Stimulated activated CD8-positive, alpha-beta memory T cell treated with anti-CD3 and anti-CD28 coated beads, Interleukin-7, amount 100 ng/mL, for 1 hour (primary cell): ENCODE measurements around the gene CAB39.
A peak's percentile ranks its signal among the peaks of the same experiment; 100 is the strongest.

ENCODE experiments used
- DNase-seq, 2 donors: peaks; one replicate each; pipeline ENCODE4 v3.0.0-alpha.2; 2020; ENCODE audit warnings: low read depth in 2 of 2

CAB39 gene

GRCh38 chr2:230821261-230821990 is 108.8 kb downstream of the CAB39 start:
- no peak for DNase-seq

GRCh38 chr2:230821991-230822520 is 109.4 kb downstream of the CAB39 start:
- DNase-seq: no peak

DNA sequence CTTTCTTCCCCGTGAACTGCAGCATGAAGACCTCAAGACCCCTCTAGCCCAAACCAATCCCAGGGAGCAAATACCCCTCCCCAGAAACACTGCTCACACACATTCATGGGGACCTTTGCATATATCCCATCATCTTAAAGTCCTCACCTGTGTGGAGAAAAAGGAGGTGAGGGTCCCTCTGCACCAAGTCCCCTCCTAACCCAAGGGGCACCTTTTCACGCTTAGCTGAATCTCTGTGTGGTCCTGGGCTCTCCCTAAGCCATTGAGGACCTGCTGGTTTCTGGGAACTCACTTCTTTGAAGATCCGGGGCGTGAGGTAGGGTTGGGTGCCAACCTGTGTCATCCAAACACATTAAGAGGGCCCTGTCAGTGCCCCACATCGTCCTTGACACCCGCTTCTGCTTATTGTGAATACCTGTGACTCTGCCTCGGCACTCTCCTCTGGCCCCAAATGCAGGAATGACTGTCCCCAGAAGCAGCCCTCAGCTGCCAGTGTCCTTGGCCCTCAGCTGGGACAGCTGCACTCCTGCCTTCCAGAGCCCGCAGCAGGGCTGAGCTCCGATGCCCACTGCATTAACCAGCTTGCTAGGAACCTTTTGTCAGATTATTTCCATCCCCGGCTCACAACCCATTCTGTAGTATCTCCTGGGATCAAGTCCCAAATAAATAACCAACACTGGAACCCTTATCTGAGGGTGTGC is 110.8 kb downstream of the CAB39 start:
- no peak for DNase-seq

DNA sequence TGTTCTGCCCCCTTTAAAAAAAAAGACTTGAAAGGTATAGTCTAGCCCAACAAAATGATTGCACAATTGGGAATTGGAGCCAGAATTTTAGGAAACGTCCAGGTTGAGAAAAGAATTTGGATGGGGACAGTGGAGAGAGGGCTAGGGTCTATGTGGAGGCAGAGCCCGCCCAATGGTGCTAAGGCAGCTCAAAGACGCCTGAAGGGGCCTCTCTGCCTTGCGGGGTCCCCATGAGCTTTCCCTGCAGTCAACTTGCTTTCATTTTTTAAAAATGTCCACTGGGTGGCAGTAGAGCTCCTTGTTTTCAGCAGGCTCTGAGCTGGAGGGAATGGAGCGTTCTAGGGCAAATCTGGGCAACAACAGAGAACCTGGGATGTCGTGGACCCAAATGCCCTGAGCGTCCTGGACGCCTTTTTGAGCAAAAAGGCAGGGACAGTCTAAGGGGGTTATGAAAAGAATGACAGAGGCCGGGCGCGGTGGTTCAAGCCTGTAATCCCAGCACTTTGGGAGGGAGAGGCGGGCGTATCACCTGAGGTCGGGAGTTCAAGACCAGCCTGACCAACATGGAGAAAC is 111.8 kb downstream of the CAB39 start:
- DNase-seq: peak; percentile 5 to 12

- no peak for DNase-seq
These were observed 112.7 kb downstream of the CAB39 start for GRCh38 chr2:230825354-230825753.

DNA sequence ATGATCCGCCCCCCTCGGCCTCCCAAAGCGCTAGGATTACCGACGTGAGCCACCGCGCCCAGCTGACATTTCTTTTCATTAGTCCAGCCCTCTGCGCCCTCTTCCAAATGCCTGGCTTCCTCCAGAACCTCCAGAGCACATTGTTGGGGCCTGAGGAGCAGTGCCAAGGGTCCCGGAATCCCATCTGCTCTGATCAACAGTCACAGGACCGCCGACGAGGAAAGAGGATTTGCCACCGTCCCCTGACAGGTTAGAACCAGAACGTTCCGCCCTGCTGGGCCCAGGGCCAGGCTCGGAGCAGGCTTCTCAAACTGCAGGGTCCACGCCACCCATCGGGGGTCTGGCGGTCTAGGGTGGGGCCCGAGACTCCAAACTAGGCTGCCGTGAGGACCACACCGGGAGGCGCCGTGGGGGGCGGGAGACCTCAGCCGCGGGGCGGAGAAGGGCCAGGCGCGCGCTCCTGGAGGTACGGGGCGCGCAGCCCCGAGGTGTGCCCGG is 115.2 kb downstream of the CAB39 start:
- DNase-seq: no peak

GRCh38 chr2:230828272-230828961 is 115.8 kb downstream of the CAB39 start:
- no peak for DNase-seq

- DNase-seq: no peak
These were observed 116.7 kb downstream of the CAB39 start for GRCh38 chr2:230829293-230829692.

GRCh38 chr2:230829959-230830358 is 117.3 kb downstream of the CAB39 start:
- DNase-seq: no peak

DNA sequence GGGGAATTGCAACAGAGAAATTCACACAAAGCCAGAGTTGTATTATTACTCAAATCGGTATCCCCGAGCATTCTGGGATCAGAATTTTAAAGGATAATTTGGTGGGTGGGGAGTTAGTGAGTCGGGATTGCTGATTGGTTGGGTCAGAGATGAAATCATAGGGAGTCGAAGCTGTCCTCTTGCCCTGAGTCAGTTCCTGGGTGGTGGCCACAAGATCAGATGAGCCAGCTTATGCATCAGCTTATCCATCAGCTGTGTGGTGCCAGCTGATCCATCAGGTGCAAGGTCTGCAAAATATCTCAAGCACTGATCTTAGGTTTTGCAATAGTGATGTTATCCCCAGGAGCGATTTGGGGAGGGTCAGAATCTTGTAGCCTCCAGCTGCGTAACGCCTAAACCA is 117.8 kb downstream of the CAB39 start:
- no peak for DNase-seq

DNA sequence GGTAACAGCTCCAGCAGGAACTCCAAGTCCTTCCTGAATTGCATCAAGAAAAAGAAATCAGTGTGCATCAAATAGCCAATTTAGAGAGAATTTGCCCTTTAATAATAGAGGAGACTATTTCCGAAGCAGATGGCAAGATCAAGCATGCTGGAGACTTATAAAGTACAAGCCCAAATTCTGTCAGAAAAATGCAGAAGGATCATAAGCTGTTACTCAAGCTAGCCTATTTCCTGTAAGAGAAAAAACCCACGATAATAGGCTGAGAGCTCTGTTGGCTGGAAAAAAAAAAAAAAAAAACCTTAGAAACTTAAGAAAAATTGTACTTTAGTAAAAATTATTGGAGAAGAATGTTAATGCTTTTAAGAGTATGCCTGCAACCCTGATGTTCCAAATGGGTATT is 127.7 kb downstream of the CAB39 start:
- DNase-seq: no peak

GRCh38 chr2:230842473-230842872 is 129.8 kb downstream of the CAB39 start:
- no peak for DNase-seq

DNA sequence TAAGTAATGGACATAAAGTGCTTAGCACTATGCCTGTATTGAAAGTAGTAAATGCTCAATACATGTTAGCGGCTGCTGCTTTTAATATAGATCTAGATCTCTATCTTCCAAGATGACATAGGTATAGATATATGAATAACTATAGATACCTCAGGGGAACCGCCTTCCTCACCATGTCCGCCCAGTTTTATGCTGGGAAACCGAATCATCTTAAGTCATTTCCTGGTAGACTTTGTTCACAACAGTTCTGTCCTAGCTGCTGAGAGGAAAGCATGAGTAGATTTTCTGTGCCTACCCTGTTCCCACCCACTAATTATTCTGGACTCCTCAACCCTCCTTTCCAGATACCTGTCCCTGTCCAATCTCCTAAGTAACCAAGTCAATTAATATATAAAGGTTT is 130.5 kb downstream of the CAB39 start:
- DNase-seq: no peak

DNA sequence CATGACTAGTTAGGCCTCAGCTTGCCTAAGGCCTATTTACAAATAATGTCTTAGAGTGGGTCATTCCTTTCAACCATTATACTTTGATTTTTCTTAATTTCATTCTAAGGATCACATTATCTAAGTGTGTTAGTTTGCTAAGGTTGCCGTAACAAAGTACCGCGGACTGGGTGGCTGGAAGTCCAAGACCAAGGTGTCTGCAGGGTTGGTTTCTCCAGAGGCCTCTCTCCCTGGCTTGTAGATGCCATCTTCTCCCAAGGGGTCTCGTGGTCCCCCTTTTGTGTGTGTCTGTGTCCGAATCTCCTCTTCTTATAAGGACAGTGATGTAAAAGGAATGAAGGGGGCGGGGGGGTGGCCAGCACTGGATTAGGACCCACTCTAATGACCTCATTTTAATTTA is 133.7 kb downstream of the CAB39 start:
- DNase-seq: no peak

DNA sequence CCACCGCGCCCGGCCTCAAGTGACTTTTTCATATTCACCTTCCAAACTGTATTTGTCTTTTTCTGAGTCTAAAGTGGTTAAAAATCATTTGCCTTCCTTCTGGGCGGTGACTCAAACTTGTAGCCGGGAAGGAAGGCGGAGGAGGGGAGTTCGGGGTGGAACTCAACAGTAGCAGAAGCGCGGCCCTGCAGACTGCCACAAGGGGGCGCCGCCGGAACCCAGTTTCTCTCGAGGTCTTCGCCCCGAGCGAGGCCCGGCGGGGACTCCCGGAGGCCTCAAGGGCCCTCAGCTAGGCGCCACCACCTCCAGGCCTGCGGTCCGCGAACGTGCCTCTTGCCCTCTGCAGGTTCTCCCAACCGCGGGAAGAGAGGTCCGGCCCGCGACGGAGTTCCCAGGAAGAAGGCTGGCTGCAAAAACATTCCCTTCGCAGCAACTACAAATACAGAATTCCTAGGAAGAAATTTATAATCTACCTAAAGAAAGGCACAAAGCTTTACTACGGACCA is 135.3 kb downstream of the CAB39 start:
- peak; percentile 75 to 88 for DNase-seq

DNA sequence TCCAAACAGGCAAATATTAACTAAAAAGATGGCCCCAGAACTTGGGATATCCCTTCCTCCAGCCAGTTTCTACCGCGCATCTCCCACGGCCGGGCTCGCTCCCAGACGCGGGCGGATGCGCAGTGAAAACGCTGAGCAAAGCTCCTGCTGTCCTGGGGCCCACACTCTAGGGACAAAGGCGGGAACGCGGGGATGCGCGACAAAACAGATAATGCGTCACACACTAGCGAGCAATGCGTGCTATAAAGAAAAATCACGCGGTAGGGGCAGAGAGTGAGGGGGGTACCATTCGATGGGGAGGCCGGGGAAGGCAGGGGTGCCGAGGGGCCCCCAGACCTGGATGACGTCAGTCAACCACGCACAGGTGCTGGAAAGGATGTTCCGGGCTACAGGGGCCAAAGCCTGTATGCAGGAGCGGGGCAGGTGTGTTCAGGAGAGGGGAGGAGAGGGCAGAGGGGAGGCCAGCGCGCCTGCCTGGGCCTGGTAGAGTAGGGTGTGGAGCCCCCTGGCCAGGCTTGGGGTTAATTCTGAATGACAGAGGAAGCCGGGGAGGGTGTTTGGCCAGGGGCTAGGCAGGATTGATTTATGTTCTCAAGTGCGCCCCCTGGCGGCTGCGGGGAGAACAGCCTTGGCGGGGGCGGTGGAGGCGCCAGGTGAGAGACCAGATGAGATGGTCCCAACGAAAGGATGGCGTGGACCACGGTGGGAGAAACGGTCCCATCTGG is 137.2 kb downstream of the CAB39 start:
- DNase-seq: peak; percentile 43 to 64

DNA sequence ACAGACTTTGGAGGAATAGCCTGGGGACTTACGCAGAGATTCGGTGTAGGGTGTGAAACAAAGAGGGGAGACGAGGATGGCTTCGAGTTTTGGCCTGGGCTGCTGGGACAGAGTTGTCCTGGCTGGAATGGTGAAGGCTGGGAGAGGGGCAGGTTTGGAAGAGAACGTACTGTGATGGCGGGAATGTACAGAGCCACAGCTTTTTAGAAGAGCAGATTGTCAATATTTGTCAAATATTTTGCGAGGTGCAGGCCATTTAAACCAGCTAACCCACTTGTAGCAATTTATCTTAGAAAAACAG is 137.7 kb downstream of the CAB39 start:
- no peak for DNase-seq

DNA sequence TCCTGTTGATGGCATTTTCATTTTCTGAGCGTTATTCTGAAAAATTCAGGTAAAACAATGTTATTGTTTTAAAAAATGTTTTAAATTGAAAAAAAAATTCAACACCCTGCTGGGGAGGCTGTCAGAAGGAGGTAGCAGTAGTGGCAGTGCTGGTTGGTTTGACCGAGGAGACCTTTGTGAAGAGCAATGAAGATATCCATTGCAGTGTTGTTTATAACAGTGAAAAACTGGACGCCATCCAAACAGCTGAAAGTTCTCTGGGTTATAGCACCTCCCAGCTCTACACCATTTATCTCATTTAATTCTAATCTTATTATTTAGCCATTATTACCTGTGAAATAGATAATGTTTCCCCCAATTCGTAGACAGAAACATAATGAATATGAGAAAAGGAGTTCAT is 139.5 kb downstream of the CAB39 start:
- DNase-seq: no peak

DNA sequence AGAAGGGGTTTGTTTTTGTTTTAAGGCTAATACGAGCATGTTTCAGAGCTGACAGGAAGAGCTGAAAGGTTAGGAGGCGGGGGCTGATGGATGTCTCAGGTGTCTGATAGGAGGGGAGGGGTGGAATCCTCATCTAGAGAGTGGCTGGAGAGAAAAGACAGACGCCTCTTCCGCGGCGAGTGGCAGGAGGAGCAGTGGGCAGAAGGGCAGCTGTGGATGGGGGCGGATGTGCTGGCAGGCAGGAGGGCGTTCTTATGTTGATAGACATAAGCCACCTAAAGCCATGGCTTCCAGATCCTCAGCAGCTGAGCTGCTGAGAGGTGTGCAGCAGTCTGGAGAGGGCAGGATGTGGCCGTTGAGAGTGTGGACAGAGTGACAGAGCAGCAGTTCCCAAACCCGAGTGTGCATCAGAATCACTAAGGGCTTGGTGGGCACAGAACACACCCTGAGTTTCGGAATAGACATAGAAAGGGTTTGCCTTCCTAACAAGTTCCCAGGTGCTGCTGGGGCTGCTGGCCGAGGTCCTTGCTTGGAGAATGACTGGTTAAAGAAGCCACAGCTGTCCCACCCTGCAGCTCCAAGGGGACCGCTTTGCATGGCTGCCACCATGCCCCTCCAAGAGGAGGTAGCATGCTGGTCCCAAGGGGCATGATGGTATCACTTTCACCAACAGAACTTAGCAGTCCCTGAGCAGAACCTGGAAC is 149.1 kb downstream of the CAB39 start:
- no peak for DNase-seq

DNA sequence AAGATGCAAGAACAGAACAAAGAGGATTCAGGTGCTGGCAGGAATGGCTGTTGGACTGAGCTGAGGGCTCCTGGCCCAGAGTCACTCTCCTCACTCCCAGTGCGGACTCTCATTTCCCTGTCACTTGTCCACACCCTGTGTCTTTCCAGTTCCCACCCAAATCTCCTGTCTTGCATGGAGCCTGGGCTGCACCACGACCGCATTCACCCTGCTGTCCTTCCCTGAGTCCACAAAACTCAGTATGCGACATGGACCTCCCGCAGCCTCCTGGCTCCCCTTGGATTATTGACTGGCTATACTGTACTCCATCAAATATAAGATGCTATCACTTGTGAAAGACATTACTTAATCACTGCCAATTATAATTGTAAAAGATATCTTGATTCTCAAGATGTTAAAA is 149.7 kb downstream of the CAB39 start:
- DNase-seq: no peak

DNA sequence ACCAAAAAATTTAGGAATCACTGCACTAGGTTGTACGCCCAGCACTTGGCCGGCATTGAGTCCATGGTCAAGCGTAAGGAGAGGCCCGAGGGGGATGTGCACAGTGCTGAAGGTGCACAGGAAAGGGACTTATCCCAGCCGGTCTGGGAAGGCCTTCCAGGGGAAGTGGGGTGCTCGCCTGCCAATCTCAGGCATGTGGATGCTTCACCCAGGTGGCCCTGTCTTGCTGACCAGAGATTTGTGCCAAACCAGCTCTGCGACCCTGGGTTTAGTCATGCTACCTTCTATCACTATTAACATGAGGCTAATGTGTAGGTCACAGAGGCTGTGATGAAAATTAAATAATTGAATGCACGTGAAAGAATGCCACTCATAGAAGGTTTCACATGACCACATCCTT is 150.4 kb downstream of the CAB39 start:
- DNase-seq: no peak
